AG04449 (cell line): ENCODE data around the gene RGS14.

Experiments
- CTCF ChIA-PET: fragments of 350-600 bp; formaldehyde crosslinking; extraction: SDS; loops from one replicate; lab custom pipeline; 2021; ENCODE audit warnings: antibody characterized with exemption; lab: Yijun Ruan, JAX
- POLR2A ChIA-PET: fragments of 400-600, 350-600 bp; formaldehyde crosslinking; extraction: SDS; loops from one replicate; lab custom pipeline; 2020; ENCODE audit warnings: antibody characterized with exemption, inconsistent platforms; lab: Yijun Ruan, JAX
- DNase-seq: peaks from one replicate; pipeline ENCODE4 v3.0.0-alpha.2; 2010; ENCODE audit warnings: low read depth, low spot score
- H3K4me3 ChIP-seq: 2 replicates; pipeline ENCODE4 v1.5.1; 2011; ENCODE audit warnings: low read depth, mild to moderate bottlenecking, control low read depth, low read length
- CTCF ChIP-seq: IDR thresholded peaks from one replicate; pipeline ENCODE4 v1.5.1; 2011; ENCODE audit warnings: mild to moderate bottlenecking, moderate library complexity, low read length, control low read depth, inconsistent platforms; ENCODE audit not compliant: insufficient read depth; ENCODE audit errors: missing control alignments

RGS14 gene

GRCh38 chr5:177332896-177333260 is 24.8 kb upstream of the RGS14 start:
- H3K4me3 ChIP-seq: no peak overlapping the region
- TF ChIP-seq CTCF: no peak
- DNase-seq: no peak
- ChIA-PET CTCF (interaction anchor here (1.0 to 1.1 kb wide), 3 partner anchors 13 to 122 kb away, joined by 3 read pairs; no protein-coding TSS in a partner anchor), POLR2A (interaction anchor here (0.6 kb wide), 1 partner anchor 19 kb away, joined by 3 read pairs; the partner anchor contains the start of gene LMAN2)

DNA sequence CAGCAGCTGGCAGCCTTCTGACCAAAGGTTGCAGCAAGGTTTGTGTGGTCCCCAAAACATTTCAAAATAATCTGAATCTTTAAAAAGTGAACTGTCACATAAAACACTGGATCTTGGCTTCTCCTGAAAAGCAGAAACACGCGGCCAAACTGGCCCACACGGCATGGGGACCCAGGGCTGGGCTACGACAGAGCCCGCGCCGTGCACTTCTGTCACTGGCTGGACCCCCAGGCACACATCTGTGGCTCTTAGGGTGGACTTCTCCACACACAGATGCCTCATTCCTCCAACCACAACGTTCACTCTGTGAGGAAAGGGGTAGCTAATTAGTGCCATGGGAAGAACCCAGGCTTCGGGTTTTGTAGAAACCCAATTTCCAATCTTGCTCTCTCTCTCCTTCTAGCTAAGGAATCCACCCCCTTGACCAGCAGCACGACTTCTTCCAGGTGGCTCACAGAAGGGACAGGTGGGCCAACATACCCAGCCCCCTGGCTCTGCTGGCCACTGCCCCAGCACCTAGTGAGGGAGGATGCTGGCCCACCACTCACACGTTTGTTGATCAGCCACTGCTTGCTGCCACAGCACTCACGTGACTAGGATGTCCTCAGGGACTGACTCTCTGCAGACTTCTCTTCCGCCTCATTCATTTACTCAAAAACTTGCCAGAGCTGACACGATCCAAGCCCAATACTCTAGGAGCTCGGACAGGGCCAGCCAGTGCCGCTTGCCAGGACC is 24.1 kb upstream of the RGS14 start:
- H3K4me3 ChIP-seq: no peak overlapping the region
- CTCF ChIA-PET: interaction anchor here (0.9 to 2.1 kb wide), 5 partner anchors 9 to 220 kb away, joined by 3 to 9 read pairs (median 3); no protein-coding TSS in a partner anchor
- no peak for DNase-seq
- POLR2A ChIA-PET: no interaction called here
- no peak for TF ChIP-seq CTCF

DNA sequence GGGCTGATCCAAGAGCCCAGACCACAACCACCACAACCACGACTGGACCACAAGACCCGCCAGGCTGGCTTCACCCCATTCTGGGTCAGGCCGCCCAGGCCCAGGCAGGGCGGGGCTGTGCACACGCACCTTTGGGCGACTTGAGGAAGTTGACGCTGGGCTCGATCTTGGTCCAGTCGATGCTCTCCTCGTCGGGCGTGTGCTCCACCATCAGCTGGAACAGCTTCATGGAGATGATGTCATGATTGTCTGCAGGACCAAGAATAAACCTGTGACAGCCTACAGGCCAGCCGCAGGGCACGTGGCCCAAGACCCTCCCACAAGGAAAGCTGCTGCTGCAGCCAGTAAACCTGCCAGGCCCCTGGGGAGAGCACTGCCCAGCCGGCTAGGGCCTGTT is 23.6 kb upstream of the RGS14 start:
- ChIA-PET POLR2A (no interaction called here), CTCF (interaction anchor here (0.9 to 2.1 kb wide), 3 partner anchors 9 to 221 kb away, joined by 3 to 9 read pairs (median 5); no protein-coding TSS in a partner anchor)
- H3K4me3 ChIP-seq: no peak overlapping the region
- no peak for TF ChIP-seq CTCF
- no peak for DNase-seq

GRCh38 chr5:177334781-177335700 is 22.7 kb upstream of the RGS14 start:
- ChIA-PET POLR2A (no interaction called here), CTCF (interaction anchor here (0.6 to 2.1 kb wide), 9 partner anchors 10 to 221 kb away, joined by 3 to 9 read pairs (median 3); no protein-coding TSS in a partner anchor)
- TF ChIP-seq CTCF: no peak
- no peak for DNase-seq
- H3K4me3 ChIP-seq: no peak overlapping the region

DNA sequence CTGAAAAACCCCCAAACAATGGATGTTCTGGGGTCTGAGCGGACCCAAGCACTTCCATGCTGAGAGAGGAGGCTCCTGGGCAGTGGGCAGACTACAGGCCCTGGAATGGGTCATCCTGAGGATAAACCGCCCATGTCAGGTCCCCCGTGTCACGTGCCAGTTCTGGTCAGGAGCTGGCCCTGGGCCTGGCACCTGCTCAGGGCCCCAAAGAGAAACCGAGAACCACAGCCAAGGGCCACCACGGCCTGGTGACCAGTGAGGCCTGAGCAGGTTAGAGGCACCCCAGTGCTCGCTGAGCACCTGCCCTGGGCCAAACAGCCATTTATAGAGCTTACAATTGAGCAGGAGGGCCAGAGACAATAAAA is 22.0 kb upstream of the RGS14 start:
- ChIA-PET CTCF (interaction anchor here (1.0 to 1.5 kb wide), 6 partner anchors 9 to 224 kb away, joined by 3 to 5 read pairs (median 4); no protein-coding TSS in a partner anchor), POLR2A (no interaction called here)
- no peak overlapping the region for H3K4me3 ChIP-seq
- TF ChIP-seq CTCF: no peak
- no peak for DNase-seq
